ENCODE data around the gene ARHGEF7.

ARHGEF7 gene

GRCh38 chr13:111152844-111153243 lies 37.7 kb downstream of the ARHGEF7 start:
- TF ChIP-seq CTCF (IDR thresholded peaks at IDR 0.05; ENCODE audit: low read depth, low read length): no peak
- DNase-seq: no peak
- peaks cover 34% of the 10 kb centered on the region for H3K27me3 ChIP-seq (ENCODE audit: insufficient read depth, low read depth, severe bottlenecking)
- H3K9me3 ChIP-seq (ENCODE audit: severe bottlenecking): no peaks in the 10 kb centered on the region
- H3K36me3 ChIP-seq: peaks cover 4% of the 10 kb centered on the region; the same call in 1 of the 2 replicates
- peak overlapping the region; percentile 92 for H3K27ac ChIP-seq
- peak overlapping the region; percentile 87 for H3K4me3 ChIP-seq (ENCODE audit: low read depth, low read length)

- Histone ChIP-seq H3K27ac (peak overlapping the region; percentile 92), H3K9me3 (ENCODE audit: severe bottlenecking) (no peaks in the 10 kb centered on the region), H3K27me3 (ENCODE audit: insufficient read depth, low read depth, severe bottlenecking) (peaks cover 28% of the 10 kb centered on the region), H3K4me3 (ENCODE audit: low read depth, low read length) (peak overlapping the region; percentile 87), H3K36me3 (peaks cover 4% of the 10 kb centered on the region; the same call in 1 of the 2 replicates)
- TF ChIP-seq CTCF (IDR thresholded peaks at IDR 0.05; ENCODE audit: low read depth, low read length): no peak; the same call in none of the 2 replicates
- peak; percentile 98 for DNase-seq
These were observed 38.3 kb downstream of the ARHGEF7 start for GRCh38 chr13:111153279-111153976.

GRCh38 chr13:111153977-111154332 lies 38.8 kb downstream of the ARHGEF7 start:
- peak; percentile 31; the same call in 1 of the 2 replicates for TF ChIP-seq CTCF (IDR thresholded peaks at IDR 0.05; ENCODE audit: low read depth, low read length)
- DNase-seq: no peak
- H3K27ac ChIP-seq: peak overlapping the region; percentile 92

GRCh38 chr13:111156421-111156820 lies 41.3 kb downstream of the ARHGEF7 start:
- no peak overlapping the region for H3K27ac ChIP-seq
- H3K9me3 ChIP-seq (ENCODE audit: severe bottlenecking): no peaks in the 10 kb centered on the region
- DNase-seq: no peak
- H3K4me3 ChIP-seq (ENCODE audit: low read depth, low read length): no peak overlapping the region
- TF ChIP-seq CTCF (IDR thresholded peaks at IDR 0.05; ENCODE audit: low read depth, low read length): no peak
- H3K36me3 ChIP-seq: peaks cover 8% of the 10 kb centered on the region
- peaks cover 2% of the 10 kb centered on the region for H3K27me3 ChIP-seq (ENCODE audit: insufficient read depth, low read depth, severe bottlenecking)

More at GRCh38 chr13:111153977-111154332, 38.8 kb downstream of the ARHGEF7 start:
- H3K36me3 ChIP-seq: peaks cover 4% of the 10 kb centered on the region
- H3K4me3 ChIP-seq (ENCODE audit: low read depth, low read length): peak overlapping the region; percentile 87
- no peaks in the 10 kb centered on the region for H3K9me3 ChIP-seq (ENCODE audit: severe bottlenecking)
- peaks cover 23% of the 10 kb centered on the region for H3K27me3 ChIP-seq (ENCODE audit: insufficient read depth, low read depth, severe bottlenecking)

- no peak for TF ChIP-seq CTCF (IDR thresholded peaks at IDR 0.05; ENCODE audit: low read depth, low read length)
- no peak for DNase-seq
- Histone ChIP-seq H3K27me3 (ENCODE audit: insufficient read depth, low read depth, severe bottlenecking) (no peaks in the 10 kb centered on the region), H3K36me3 (peaks cover 14% of the 10 kb centered on the region), H3K27ac (no peak overlapping the region), H3K9me3 (ENCODE audit: severe bottlenecking) (no peaks in the 10 kb centered on the region), H3K4me3 (ENCODE audit: low read depth, low read length) (no peak overlapping the region)
These were observed 43.2 kb downstream of the ARHGEF7 start for GRCh38 chr13:111158136-111158805.

Measured in WERI-Rb-1 (cell line).